ENCODE measurements around the gene EXOC7. TPM values are rescaled to one million over a fixed set of nuclear protein-coding genes. Genes with fewer than 3 reads are reported as not detected.
A peak's percentile ranks its signal among the peaks of the same experiment; 100 is the strongest.

EXOC7 gene
- total RNA-seq, 1 experiment from 2014 or later, result 114 TPM

GRCh38 chr17:76050538-76051467, 52.8 kb downstream of the EXOC7 start:
- CTCF ChIA-PET, result no interaction called here
- POLR2A ChIA-PET, result no interaction called here

GRCh38 chr17:76049836-76050537, 53.6 kb downstream of the EXOC7 start:
- Histone ChIP-seq H3K9me2 (ENCODE audit: insufficient read depth) (no peaks in the 10 kb centered on the region), H3K79me2 (ENCODE audit: insufficient read depth, low read length) (peaks cover 38% of the 10 kb centered on the region), H4K20me1 (ENCODE audit: insufficient read depth) (no peaks in the 10 kb centered on the region), H2AFZ (ENCODE audit: low read depth, low read length, poor library complexity, severe bottlenecking) (no peak overlapping the region), H3K4me3 (replicated peaks in 1 of 2; ENCODE audit: low read depth in 1 of 2, low read length in 2 of 2) (no peak overlapping the region), H3K27ac (ENCODE audit: low read depth, low read length) (no peak overlapping the region), H3K9ac (ENCODE audit: low read length) (no peak overlapping the region), H3K36me3 (ENCODE audit: control insufficient read depth in 1 of 2, insufficient read depth in 2 of 2, low read length in 2 of 2) (peaks cover 58 to 70% of the 10 kb centered on the region in 2 experiments), H3K9me3 (ENCODE audit: control insufficient read depth in 1 of 2, insufficient read depth in 1 of 2, low read depth in 1 of 2, low read length in 2 of 2) (no peaks in the 10 kb centered on the region), H3K4me1 (ENCODE audit: control insufficient read depth in 1 of 2, insufficient read depth in 2 of 2, low read length in 2 of 2) (peaks cover 36 to 37% of the 10 kb centered on the region in 2 experiments), H3K4me2 (ENCODE audit: low read length) (no peak overlapping the region), H3K27me3 (ENCODE audit: insufficient read depth, low read length) (no peaks in the 10 kb centered on the region)
- RAD21 ChIA-PET (ENCODE audit: low non-redundant PET in 1 of 2, low total read pairs in 2 of 2, uncharacterized antibody in 2 of 2, unreplicated experiment in 2 of 2), result no interaction called here
- intact Hi-C loops (cut with micrococcal nuclease), result no loop called here
- DNase-seq (ENCODE audit: low read depth, low spot score) (no peak), ATAC-seq (no peak)
- CTCF ChIA-PET, result no interaction called here
- POLR2A ChIA-PET, result no interaction called here
- no peak for TF ChIP-seq MAX (IDR thresholded peaks at IDR 0.05)
- TF ChIP-seq ZBTB33 (IDR thresholded peaks at IDR 0.05; ENCODE audit: extremely low read depth, insufficient replicate concordance, low read length), result no peak
- TF ChIP-seq ELF1 (IDR thresholded peaks at IDR 0.05; ENCODE audit: borderline replicate concordance, low read depth), result no peak
- TF ChIP-seq EGR1 (IDR thresholded peaks at IDR 0.05; ENCODE audit: low read depth), result no peak
- no peak for TF ChIP-seq POLR2A (IDR thresholded peaks at IDR 0.05; ENCODE audit: borderline replicate concordance, extremely low read depth, insufficient read depth, insufficient read length)
- no TSS peak for BruUV-seq (replicated peaks)

More at GRCh38 chr17:76050538-76051467, 52.8 kb downstream of the EXOC7 start:
- H3K9me3 ChIP-seq (ENCODE audit: control insufficient read depth in 1 of 2, insufficient read depth in 1 of 2, low read depth in 1 of 2, low read length in 2 of 2), result no peaks in the 10 kb centered on the region
- peaks cover 38% of the 10 kb centered on the region for H3K79me2 ChIP-seq (ENCODE audit: insufficient read depth, low read length)
- no peaks in the 10 kb centered on the region for H3K9me2 ChIP-seq (ENCODE audit: insufficient read depth)
- peak overlapping the region; percentile 9; the same call in 1 of the 2 replicates for H3K4me2 ChIP-seq (ENCODE audit: low read length)
- peaks cover 40% of the 10 kb centered on the region in 2 experiments for H3K4me1 ChIP-seq (ENCODE audit: control insufficient read depth in 1 of 2, insufficient read depth in 2 of 2, low read length in 2 of 2)
- peaks cover 52 to 62% of the 10 kb centered on the region in 2 experiments for H3K36me3 ChIP-seq (ENCODE audit: control insufficient read depth in 1 of 2, insufficient read depth in 2 of 2, low read length in 2 of 2)
- TF ChIP-seq JUND (IDR thresholded peaks at IDR 0.05), result peak; percentile 28; the same call in 1 of the 2 replicates
- 0 out of 2 replicates have a peak, but pooled peaks have one; percentile 34 for TF ChIP-seq FOSL1 (IDR thresholded peaks at IDR 0.05; ENCODE audit: low read depth)
- no peak for TF ChIP-seq TCF7L2 (IDR thresholded peaks at IDR 0.05; ENCODE audit: borderline replicate concordance, extremely low read depth, insufficient read depth, insufficient read length)
- TF ChIP-seq MAX (IDR thresholded peaks at IDR 0.05), result peak; percentile 43; the same call in 1 of the 2 replicates
- no peak for TF ChIP-seq SRF (IDR thresholded peaks at IDR 0.05; ENCODE audit: low read depth)
- peak; percentile 50 for TF ChIP-seq SP1 (IDR thresholded peaks at IDR 0.05; ENCODE audit: low read depth)
- no peak for ATAC-seq
- H3K27me3 ChIP-seq (ENCODE audit: insufficient read depth, low read length), result no peaks in the 10 kb centered on the region
- RAD21 ChIA-PET (ENCODE audit: low non-redundant PET in 1 of 2, low total read pairs in 2 of 2, uncharacterized antibody in 2 of 2, unreplicated experiment in 2 of 2), result no interaction called here
- H4K20me1 ChIP-seq (ENCODE audit: insufficient read depth), result no peaks in the 10 kb centered on the region
- no TSS peak for BruUV-seq (replicated peaks)
- DNase-seq (ENCODE audit: low read depth, low spot score), result no peak
- H3K27ac ChIP-seq (ENCODE audit: low read depth, low read length), result no peak overlapping the region
- intact Hi-C loops (cut with micrococcal nuclease), result no loop called here
- H3K4me3 ChIP-seq (replicated peaks in 1 of 2; ENCODE audit: low read depth in 1 of 2, low read length in 2 of 2), result no peak overlapping the region
- no peak overlapping the region for H2AFZ ChIP-seq (ENCODE audit: low read depth, low read length, poor library complexity, severe bottlenecking)
- H3K9ac ChIP-seq (ENCODE audit: low read length), result peak overlapping the region; percentile 2; the same call in 1 of the 2 replicates
